Measurements from ENCODE around the gene PKDREJ. TPM values are rescaled to one million over a fixed set of nuclear protein-coding genes. Genes with fewer than 3 reads are reported as not detected.

The PKDREJ gene
- total RNA-seq, 1 experiment from 2014 or later: not detected

DNA sequence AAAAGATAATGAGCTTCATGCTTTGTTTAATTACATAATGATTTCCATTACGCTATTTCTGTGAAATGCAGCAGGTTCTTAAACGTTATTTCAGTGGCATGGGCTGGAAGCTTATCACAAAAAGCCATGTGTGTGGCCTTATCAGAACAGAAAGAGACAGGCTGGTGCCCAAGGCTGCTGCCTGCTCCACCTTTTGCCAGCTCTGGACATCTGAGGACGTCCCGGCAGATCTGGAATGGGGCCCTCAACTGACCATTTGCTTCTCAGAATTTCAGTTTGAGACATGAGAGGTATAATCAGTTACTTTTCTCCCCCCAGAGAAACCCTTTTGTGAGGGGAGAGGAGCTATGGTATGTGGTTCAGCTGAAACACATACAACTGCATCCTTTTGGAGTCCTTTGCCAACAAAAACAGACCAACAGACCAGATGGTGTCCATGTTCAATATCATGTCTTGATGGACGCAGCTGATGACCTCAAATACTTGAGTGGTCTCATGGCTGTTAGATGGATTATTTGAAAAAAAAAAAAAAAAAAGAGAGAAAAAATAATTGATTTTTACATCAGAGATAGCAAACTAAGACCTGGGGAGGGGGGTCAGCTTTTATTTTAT is 21.6 kb downstream of the PKDREJ start:
- no peak for DNase-seq (ENCODE audit: unreplicated experiment)
- TF ChIP-seq, protein P1, sequence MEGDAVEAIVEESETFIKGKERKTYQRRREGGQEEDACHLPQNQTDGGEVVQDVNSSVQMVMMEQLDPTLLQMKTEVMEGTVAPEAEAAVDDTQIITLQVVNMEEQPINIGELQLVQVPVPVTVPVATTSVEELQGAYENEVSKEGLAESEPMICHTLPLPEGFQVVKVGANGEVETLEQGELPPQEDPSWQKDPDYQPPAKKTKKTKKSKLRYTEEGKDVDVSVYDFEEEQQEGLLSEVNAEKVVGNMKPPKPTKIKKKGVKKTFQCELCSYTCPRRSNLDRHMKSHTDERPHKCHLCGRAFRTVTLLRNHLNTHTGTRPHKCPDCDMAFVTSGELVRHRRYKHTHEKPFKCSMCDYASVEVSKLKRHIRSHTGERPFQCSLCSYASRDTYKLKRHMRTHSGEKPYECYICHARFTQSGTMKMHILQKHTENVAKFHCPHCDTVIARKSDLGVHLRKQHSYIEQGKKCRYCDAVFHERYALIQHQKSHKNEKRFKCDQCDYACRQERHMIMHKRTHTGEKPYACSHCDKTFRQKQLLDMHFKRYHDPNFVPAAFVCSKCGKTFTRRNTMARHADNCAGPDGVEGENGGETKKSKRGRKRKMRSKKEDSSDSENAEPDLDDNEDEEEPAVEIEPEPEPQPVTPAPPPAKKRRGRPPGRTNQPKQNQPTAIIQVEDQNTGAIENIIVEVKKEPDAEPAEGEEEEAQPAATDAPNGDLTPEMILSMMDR (IDR thresholded peaks at IDR 0.05; ENCODE audit: unreplicated experiment): no peak
- POLR2A ChIA-PET: interaction anchor here (0.6 to 1.2 kb wide), 3 partner anchors 9 to 35 kb away, joined by 3 read pairs; no protein-coding TSS in a partner anchor
- intact Hi-C loops (cut with micrococcal nuclease): no loop called here
- BruUV-seq (replicated peaks): no TSS peak
- H3K9me3 Mint-ChIP-seq (ENCODE audit: unreplicated experiment): no peaks in the 10 kb centered on the region
- no peak overlapping the region for H3K27ac Mint-ChIP-seq (ENCODE audit: low read depth, unreplicated experiment)
- H3K4me3 Mint-ChIP-seq (ENCODE audit: unreplicated experiment): no peak overlapping the region
- CTCF ChIA-PET: interaction anchor here (0.7 to 0.8 kb wide), 2 partner anchors 34 to 120 kb away, joined by 3 to 4 read pairs; no protein-coding TSS in a partner anchor
- H3K4me1 Mint-ChIP-seq (ENCODE audit: insufficient read depth, unreplicated experiment): no peaks in the 10 kb centered on the region
- H3K27me3 Mint-ChIP-seq (ENCODE audit: insufficient read depth, unreplicated experiment): no peaks in the 10 kb centered on the region
- H3K36me3 Mint-ChIP-seq (ENCODE audit: insufficient read depth, unreplicated experiment): peaks cover 10% of the 10 kb centered on the region

DNA sequence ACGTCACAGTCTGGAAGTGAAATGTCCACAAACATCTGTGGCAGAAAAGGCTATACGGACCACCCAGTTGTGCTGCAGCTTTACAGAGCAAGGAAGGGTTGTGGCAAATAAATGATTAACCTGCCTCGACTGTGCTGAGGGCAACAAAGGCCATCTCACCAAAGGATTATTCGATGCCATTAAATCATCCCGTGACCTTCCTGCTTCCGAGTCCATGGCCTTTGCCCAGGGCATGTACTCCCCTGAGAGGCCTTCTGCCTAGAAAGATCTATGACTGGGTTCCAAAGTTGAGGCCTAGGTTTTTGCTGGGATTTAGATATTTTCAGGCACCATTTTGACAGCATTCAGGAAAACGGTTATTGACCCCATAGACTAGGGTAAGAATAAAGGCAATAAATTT is 22.2 kb downstream of the PKDREJ start:
- BruUV-seq (replicated peaks): no TSS peak
- DNase-seq (ENCODE audit: unreplicated experiment): no peak
- Mint-ChIP-seq H3K27me3 (ENCODE audit: insufficient read depth, unreplicated experiment) (no peaks in the 10 kb centered on the region), H3K4me3 (ENCODE audit: unreplicated experiment) (no peak overlapping the region), H3K9me3 (ENCODE audit: unreplicated experiment) (no peaks in the 10 kb centered on the region), H3K36me3 (ENCODE audit: insufficient read depth, unreplicated experiment) (peaks cover 10% of the 10 kb centered on the region), H3K4me1 (ENCODE audit: insufficient read depth, unreplicated experiment) (no peaks in the 10 kb centered on the region), H3K27ac (ENCODE audit: low read depth, unreplicated experiment) (no peak overlapping the region)
- ChIA-PET POLR2A (interaction anchor here (0.6 to 1.2 kb wide), 4 partner anchors 9 to 239 kb away, joined by 3 read pairs; no protein-coding TSS in a partner anchor), CTCF (interaction anchor here (0.7 kb wide), 1 partner anchor 35 kb away, joined by 3 read pairs; no protein-coding TSS in a partner anchor)
- TF ChIP-seq, protein P1 (IDR thresholded peaks at IDR 0.05; ENCODE audit: unreplicated experiment): no peak
- intact Hi-C loops (cut with micrococcal nuclease): no loop called here

DNA sequence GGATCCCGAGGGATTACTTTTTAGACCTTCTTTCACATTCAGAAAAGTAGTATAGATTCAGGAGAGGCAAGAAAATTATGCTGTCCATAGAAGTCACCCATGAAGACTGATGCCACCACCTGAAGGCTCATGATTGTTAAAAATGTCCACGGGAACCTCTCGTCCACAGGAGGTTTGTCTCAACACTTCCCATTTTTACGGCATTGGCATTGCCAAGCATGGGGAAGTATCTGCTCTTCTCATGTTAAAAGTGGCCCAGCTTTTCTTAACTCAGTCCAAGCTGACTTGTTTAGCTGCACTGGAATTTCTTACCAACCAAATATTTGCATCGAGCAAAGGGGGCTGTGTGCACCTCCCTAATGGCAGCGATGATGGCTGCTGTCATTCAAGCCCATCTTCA is 22.6 kb downstream of the PKDREJ start:
- H3K27ac Mint-ChIP-seq (ENCODE audit: low read depth, unreplicated experiment): no peak overlapping the region
- H3K36me3 Mint-ChIP-seq (ENCODE audit: insufficient read depth, unreplicated experiment): peaks cover 10% of the 10 kb centered on the region
- intact Hi-C loops (cut with micrococcal nuclease): no loop called here
- no peaks in the 10 kb centered on the region for H3K27me3 Mint-ChIP-seq (ENCODE audit: insufficient read depth, unreplicated experiment)
- no peaks in the 10 kb centered on the region for H3K4me1 Mint-ChIP-seq (ENCODE audit: insufficient read depth, unreplicated experiment)
- no peak overlapping the region for H3K4me3 Mint-ChIP-seq (ENCODE audit: unreplicated experiment)
- no peaks in the 10 kb centered on the region for H3K9me3 Mint-ChIP-seq (ENCODE audit: unreplicated experiment)
- no peak for DNase-seq (ENCODE audit: unreplicated experiment)
- TF ChIP-seq, protein P1 (IDR thresholded peaks at IDR 0.05; ENCODE audit: unreplicated experiment): no peak
- ChIA-PET CTCF (no interaction called here), POLR2A (interaction anchor here (0.7 kb wide), 2 partner anchors 9 to 238 kb away, joined by 3 read pairs; no protein-coding TSS in a partner anchor)
- BruUV-seq (replicated peaks): no TSS peak

DNA sequence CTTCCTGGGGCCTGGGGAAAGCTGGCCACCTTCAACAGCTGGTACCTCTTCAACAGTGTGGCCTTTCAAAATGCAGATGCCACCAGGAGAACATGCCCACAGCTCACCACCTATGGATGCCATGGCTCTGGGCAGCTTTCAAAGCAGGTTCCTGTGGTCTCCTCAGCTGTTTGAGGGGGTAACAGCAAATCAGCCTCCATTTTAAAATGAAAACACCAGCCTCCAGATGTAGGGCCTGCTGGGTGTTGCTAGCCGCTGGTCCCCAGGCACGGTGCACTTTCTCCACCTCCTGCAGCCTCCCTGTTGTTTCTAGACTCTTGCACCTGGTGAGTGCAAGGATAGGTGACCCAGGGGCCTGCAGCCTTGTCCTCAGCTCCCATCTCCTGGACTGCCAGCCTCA is 23.1 kb downstream of the PKDREJ start:
- BruUV-seq (replicated peaks): no TSS peak
- Mint-ChIP-seq H3K9me3 (ENCODE audit: unreplicated experiment) (no peaks in the 10 kb centered on the region), H3K27me3 (ENCODE audit: insufficient read depth, unreplicated experiment) (no peaks in the 10 kb centered on the region), H3K4me1 (ENCODE audit: insufficient read depth, unreplicated experiment) (no peaks in the 10 kb centered on the region), H3K36me3 (ENCODE audit: insufficient read depth, unreplicated experiment) (peaks cover 13% of the 10 kb centered on the region), H3K4me3 (ENCODE audit: unreplicated experiment) (no peak overlapping the region), H3K27ac (ENCODE audit: low read depth, unreplicated experiment) (no peak overlapping the region)
- DNase-seq (ENCODE audit: unreplicated experiment): no peak
- ChIA-PET CTCF (no interaction called here), POLR2A (interaction anchor here (0.7 to 1.2 kb wide), 3 partner anchors 8 to 238 kb away, joined by 3 to 4 read pairs (median 3); partner anchors contain the start of gene CDPF1)
- TF ChIP-seq, protein P1 (IDR thresholded peaks at IDR 0.05; ENCODE audit: unreplicated experiment): no peak
- intact Hi-C loops (cut with micrococcal nuclease): no loop called here
